ENCODE measurements around the gene MGST2.

MGST2 gene

DNA sequence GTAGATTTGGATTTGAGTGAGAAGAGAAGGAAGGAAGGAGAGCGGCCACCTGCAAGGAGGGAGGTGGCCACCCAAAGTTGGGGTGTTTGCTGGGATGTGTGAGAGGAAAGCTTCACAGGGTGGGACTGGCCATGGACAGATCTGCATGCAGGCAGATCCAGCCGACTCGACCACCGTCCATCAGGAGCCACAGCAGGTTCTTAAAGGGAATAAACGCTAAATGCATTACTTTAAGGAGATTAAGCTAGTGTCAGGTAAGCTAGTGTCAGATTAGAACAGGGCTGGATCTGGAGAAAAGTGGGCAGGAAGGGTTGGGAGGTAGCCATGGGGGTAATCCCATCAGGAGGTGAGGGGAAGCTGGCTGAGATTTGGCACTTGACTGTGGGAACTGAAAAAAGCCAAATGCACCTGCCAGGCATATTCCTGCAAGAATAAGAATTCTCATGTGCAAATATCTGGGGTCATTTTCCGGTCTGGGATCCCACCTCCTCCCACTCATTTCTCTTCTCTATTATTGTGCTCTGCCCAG lies 79.6 kb downstream of the MGST2 start:
- no peak for DNase-seq

DNA sequence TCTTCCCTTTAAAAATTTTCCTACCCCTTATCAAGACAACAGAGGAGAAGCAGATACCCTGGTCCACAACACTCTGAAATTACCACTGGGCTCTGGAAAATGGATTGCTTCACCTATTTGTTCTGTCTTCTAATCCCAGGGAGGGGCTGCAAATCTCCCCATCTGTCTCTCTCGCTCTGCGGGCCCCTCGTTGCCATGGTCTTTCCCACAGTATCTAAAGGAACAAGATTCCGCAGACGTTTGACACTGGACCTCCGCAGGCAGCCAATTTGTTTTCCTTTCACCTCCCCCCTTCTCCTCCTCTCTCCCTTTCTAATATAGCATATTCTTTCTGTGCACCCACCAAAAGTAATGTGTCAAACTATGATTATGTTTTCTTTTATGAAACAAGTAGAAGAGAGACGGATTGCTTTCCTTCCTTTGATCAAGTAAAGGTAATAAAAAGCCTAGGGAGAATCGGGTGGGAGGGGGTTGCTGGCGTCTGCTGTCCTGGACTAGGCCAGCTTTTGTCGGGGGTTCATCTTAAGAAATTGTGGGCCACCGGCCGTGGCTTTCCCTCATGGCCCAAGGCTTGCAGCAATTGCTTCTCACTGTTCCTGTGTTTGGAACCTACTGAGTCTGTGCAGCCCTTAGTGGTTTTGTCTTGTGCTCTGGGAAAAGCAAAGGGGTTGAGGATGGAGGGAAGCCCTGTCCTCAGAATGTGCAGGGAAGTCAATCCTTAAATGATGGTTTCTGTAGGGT lies 81.0 kb downstream of the MGST2 start:
- no peak for DNase-seq

DNA sequence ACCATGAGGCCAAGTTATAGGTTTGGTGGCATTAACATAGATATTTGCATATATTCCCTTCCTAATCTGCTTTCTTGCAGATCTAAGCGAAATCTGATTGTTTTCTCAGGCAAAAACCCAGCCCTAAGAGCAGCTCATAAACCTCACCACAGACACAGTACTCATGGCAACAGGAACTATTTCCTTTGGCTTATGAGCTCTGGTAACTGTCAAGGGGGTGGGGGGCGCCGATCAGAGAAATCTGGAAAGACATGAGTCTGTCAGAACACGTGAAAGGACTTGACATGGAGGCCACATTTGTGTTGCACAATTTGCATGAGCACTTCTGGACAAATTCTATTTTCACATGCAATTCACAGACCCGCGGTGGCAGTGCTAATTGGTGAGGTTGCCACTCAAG lies 83.7 kb downstream of the MGST2 start:
- no peak for DNase-seq

DNA sequence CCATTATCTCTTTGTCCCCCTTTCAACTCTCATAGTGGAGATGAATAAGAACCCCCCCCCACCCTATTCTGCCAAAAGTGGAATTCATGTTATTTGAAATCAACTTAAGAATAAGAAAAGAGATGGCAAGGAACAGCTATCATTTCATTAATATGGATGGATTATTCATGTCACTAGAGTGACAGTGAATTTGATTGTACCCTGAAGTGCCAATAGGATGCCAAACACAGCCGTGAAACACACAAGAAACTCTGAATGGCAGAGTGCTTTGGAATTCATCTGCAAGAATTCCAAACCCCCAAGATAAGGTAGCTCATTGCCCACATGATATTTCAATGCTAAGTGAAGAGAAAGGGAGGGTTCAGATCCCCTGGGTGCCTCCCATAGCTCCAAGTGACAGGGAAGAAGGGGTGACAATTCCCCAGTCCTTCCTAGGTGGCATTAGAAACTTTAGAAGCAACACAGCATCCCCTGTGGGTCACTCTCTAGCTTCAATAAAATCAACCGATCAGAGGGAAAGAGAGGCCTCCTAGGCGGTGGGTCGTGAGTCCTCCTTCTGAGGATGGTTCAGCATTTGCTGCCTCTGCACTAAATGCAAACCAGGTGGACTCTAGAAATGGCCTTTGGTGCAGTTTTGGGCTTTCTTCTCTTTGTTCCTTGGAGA lies 84.3 kb downstream of the MGST2 start:
- DNase-seq, result no peak

DNA sequence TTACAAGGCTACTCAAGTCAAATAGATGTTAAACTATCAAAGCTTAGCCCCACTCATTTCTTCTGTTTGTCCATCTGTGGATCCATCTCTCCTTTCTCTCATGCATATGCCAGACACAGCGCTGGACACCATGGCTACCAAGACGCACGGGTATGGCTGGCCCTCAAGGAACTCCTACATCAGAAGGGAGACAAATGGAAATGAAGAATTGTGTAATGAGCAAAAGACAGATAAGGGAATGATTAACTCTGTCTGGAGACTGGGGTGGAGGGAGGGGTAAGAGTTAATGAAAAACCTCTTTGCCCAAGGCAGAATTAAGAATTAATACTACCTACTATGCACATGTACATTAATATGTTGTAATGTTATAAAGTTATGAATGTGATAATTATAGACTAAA lies 88.1 kb downstream of the MGST2 start:
- no peak for DNase-seq

All from NCI-H226 (cell line).